ENCODE results near the gene LRRC3B. TPM values are rescaled to one million over a fixed set of nuclear protein-coding genes. Genes with fewer than 3 reads are reported as not detected.
"Not testable (repeated sequence)": the region's sequence is repeated elsewhere in the genome, so short reads cannot be mapped to it uniquely, and the experiment has no call there.

LRRC3B gene
- total RNA-seq: not detected

GRCh38 chr3:26622621-26623418 is at the start of gene LRRC3B:
LRRC3B (plus strand) TSS chr3:26622772; CDS start chr3:26709673, 86,901 bp downstream.
- ATAC-seq: peak; percentile 39

GRCh38 chr3:26574766-26575165 is 47.8 kb upstream of the LRRC3B start:
- ATAC-seq: no peak

GRCh38 chr3:26579116-26579515 is 43.5 kb upstream of the LRRC3B start:
- no peak for ATAC-seq

- no peak for ATAC-seq
Observed at GRCh38 chr3:26587571-26587970, 35.0 kb upstream of the LRRC3B start.

- no peak for ATAC-seq
Observed at GRCh38 chr3:26588931-26589330, 33.6 kb upstream of the LRRC3B start.

- no peak for ATAC-seq
Observed at GRCh38 chr3:26589678-26590077, 32.9 kb upstream of the LRRC3B start.

GRCh38 chr3:26590919-26591484 is 31.6 kb upstream of the LRRC3B start:
- ATAC-seq: no peak

- no peak for ATAC-seq
Observed at GRCh38 chr3:26591926-26592325, 30.6 kb upstream of the LRRC3B start.

GRCh38 chr3:26592451-26592850 is 30.1 kb upstream of the LRRC3B start:
- no peak for ATAC-seq

- ATAC-seq: no peak
Observed at GRCh38 chr3:26596335-26596734, 26.2 kb upstream of the LRRC3B start.

GRCh38 chr3:26603311-26603710 is 19.3 kb upstream of the LRRC3B start:
- ATAC-seq: not testable (repeated sequence)

GRCh38 chr3:26603771-26604170 is 18.8 kb upstream of the LRRC3B start:
- ATAC-seq: not testable (repeated sequence)

GRCh38 chr3:26614006-26614685 is 8.4 kb upstream of the LRRC3B start:
- no peak for ATAC-seq

GRCh38 chr3:26621176-26621575 is 1.4 kb upstream of the LRRC3B start:
- ATAC-seq: no peak

- no peak for ATAC-seq
Observed at GRCh38 chr3:26621906-26622620, 509 bp upstream of the LRRC3B start.

- ATAC-seq: no peak
Observed at GRCh38 chr3:26623419-26624208, 1.0 kb downstream of the LRRC3B start.

- ATAC-seq: no peak
Observed at GRCh38 chr3:26624209-26624765, 1.7 kb downstream of the LRRC3B start.

- ATAC-seq: no peak
Observed at GRCh38 chr3:26625187-26625586, 2.6 kb downstream of the LRRC3B start.

- ATAC-seq: no peak
Observed at GRCh38 chr3:26627080-26627479, 4.5 kb downstream of the LRRC3B start.

GRCh38 chr3:26628915-26629314 is 6.3 kb downstream of the LRRC3B start:
- ATAC-seq: no peak

- ATAC-seq: no peak
Observed at GRCh38 chr3:26630669-26631389, 8.3 kb downstream of the LRRC3B start.

All from esophagus mucosa (tissue), 1 donor.